ENCODE data around the gene SMYD3. TPM values are rescaled to one million over a fixed set of nuclear protein-coding genes. Genes with fewer than 3 reads are reported as not detected.

The SMYD3 gene
- total RNA-seq, 1 donor from 2014 or later = 80.8 TPM

DNA sequence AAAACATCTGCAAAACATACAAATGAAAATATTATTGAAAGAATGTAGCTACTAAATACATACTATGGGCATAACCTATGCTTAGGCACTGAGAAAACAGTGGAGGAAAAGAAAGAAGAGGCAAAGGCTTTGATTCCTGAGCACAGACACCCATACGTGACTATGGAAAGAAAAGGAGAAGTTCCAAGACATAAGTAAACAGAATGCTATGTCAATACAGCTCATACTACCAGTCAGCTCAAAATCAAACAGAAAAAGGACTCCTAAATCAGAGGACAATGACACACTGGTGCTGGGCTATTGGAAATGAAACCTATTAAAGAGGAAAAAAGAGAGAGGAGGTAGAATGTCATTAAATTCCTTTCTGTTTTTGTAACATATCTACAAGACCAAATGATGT is 225.4 kb downstream of the SMYD3 start:
- no peak overlapping the region for H3K27ac Mint-ChIP-seq (ENCODE audit: unreplicated experiment)
- Histone ChIP-seq H3K4me1 (ENCODE audit: insufficient read depth, low read length) (no peaks in the 10 kb centered on the region), H2AFZ (ENCODE audit: low read depth, low read length) (no peak overlapping the region), H3K79me2 (ENCODE audit: insufficient read depth, low read length) (no peaks in the 10 kb centered on the region), H3K9ac (ENCODE audit: low read length) (no peak overlapping the region), H3K36me3 (ENCODE audit: insufficient read depth, low read length) (no peaks in the 10 kb centered on the region), H3K9me3 (ENCODE audit: insufficient read depth, low read depth, low read length) (no peaks in the 10 kb centered on the region), H3K4me3 (ENCODE audit: insufficient read depth, low read depth, low read length) (no peak overlapping the region), H3K27ac (ENCODE audit: low read depth, low read length) (no peak overlapping the region), H3K27me3 (ENCODE audit: insufficient read depth, low read length) (no peaks in the 10 kb centered on the region), H3K4me2 (ENCODE audit: low read length) (no peak overlapping the region), H4K20me1 (ENCODE audit: insufficient read depth, low read length) (no peaks in the 10 kb centered on the region)
- H3K4me1 Mint-ChIP-seq (ENCODE audit: low read depth, unreplicated experiment) = peaks cover 10% of the 10 kb centered on the region
- DNase-seq (ENCODE audit: low read depth) (no peak), FAIRE-seq (no peak)
- no peak overlapping the region for H3K4me3 Mint-ChIP-seq (ENCODE audit: unreplicated experiment)
- peaks cover 5% of the 10 kb centered on the region for H3K36me3 Mint-ChIP-seq (ENCODE audit: low read depth, unreplicated experiment)
- TF ChIP-seq EZH2 (IDR thresholded peaks at IDR 0.05; ENCODE audit: insufficient read depth, low read length) = no peak
- TF ChIP-seq, protein P1, sequence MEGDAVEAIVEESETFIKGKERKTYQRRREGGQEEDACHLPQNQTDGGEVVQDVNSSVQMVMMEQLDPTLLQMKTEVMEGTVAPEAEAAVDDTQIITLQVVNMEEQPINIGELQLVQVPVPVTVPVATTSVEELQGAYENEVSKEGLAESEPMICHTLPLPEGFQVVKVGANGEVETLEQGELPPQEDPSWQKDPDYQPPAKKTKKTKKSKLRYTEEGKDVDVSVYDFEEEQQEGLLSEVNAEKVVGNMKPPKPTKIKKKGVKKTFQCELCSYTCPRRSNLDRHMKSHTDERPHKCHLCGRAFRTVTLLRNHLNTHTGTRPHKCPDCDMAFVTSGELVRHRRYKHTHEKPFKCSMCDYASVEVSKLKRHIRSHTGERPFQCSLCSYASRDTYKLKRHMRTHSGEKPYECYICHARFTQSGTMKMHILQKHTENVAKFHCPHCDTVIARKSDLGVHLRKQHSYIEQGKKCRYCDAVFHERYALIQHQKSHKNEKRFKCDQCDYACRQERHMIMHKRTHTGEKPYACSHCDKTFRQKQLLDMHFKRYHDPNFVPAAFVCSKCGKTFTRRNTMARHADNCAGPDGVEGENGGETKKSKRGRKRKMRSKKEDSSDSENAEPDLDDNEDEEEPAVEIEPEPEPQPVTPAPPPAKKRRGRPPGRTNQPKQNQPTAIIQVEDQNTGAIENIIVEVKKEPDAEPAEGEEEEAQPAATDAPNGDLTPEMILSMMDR (IDR thresholded peaks at IDR 0.05; ENCODE audit: insufficient read depth, low read depth, low read length) = no peak
- no peaks in the 10 kb centered on the region for H3K27me3 Mint-ChIP-seq (ENCODE audit: low read depth, unreplicated experiment)
- H3K9me3 Mint-ChIP-seq (ENCODE audit: unreplicated experiment) = no peaks in the 10 kb centered on the region

DNA sequence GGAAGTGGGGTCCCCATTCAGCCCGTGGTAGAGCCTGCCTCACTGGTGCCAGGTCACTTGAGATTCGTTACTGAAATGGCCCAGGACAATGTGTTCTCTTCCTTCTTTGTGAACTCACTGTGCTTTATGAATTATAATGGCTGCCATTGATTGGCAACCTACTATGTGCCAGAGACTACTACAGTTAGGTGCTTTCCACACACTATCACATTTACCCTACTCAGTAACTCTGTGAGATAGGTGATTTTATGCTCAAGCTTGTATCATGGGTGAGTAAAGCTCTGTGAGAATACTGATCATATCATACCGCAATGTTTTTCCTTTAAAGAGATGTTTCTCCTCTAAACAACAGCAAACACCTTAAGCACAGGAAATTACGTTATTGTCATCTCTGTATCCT is 225.9 kb downstream of the SMYD3 start:
- Histone ChIP-seq H3K79me2 (ENCODE audit: insufficient read depth, low read length) (no peaks in the 10 kb centered on the region), H3K9ac (ENCODE audit: low read length) (no peak overlapping the region), H3K36me3 (ENCODE audit: insufficient read depth, low read length) (no peaks in the 10 kb centered on the region), H3K27ac (ENCODE audit: low read depth, low read length) (no peak overlapping the region), H3K9me3 (ENCODE audit: insufficient read depth, low read depth, low read length) (no peaks in the 10 kb centered on the region), H3K4me2 (ENCODE audit: low read length) (no peak overlapping the region), H3K4me1 (ENCODE audit: insufficient read depth, low read length) (no peaks in the 10 kb centered on the region), H4K20me1 (ENCODE audit: insufficient read depth, low read length) (no peaks in the 10 kb centered on the region), H2AFZ (ENCODE audit: low read depth, low read length) (no peak overlapping the region), H3K4me3 (ENCODE audit: insufficient read depth, low read depth, low read length) (no peak overlapping the region), H3K27me3 (ENCODE audit: insufficient read depth, low read length) (no peaks in the 10 kb centered on the region)
- TF ChIP-seq EZH2 (IDR thresholded peaks at IDR 0.05; ENCODE audit: insufficient read depth, low read length) = no peak
- TF ChIP-seq, protein P1 (IDR thresholded peaks at IDR 0.05; ENCODE audit: insufficient read depth, low read depth, low read length) = no peak
- FAIRE-seq = no peak
- H3K27ac Mint-ChIP-seq (ENCODE audit: unreplicated experiment) = no peak overlapping the region
- H3K4me1 Mint-ChIP-seq (ENCODE audit: low read depth, unreplicated experiment) = peaks cover 10% of the 10 kb centered on the region
- H3K9me3 Mint-ChIP-seq (ENCODE audit: unreplicated experiment) = no peaks in the 10 kb centered on the region
- no peak for DNase-seq (ENCODE audit: low read depth)
- H3K36me3 Mint-ChIP-seq (ENCODE audit: low read depth, unreplicated experiment) = peaks cover 5% of the 10 kb centered on the region
- no peak overlapping the region for H3K4me3 Mint-ChIP-seq (ENCODE audit: unreplicated experiment)
- no peaks in the 10 kb centered on the region for H3K27me3 Mint-ChIP-seq (ENCODE audit: low read depth, unreplicated experiment)

DNA sequence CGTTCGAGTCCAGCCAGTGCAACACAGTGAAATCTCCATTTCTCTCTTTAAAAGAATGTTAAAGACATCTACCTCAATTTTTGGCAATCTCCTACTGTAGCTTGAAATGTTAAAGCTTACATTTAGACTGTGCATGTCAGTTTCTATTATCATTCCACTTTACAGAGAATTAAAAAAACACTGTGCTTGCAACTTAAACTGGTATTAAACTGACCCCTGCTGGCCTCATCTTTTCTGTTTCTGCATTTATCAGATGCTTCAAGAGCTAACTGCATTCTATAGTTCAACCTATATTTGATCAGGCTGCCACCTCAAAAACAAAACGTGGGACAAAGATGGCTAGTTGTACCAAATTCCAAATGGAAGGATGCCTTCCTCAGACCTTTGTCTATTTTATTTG is 226.5 kb downstream of the SMYD3 start:
- H2AFZ ChIP-seq (ENCODE audit: low read depth, low read length) = no peak overlapping the region
- H3K4me3 ChIP-seq (ENCODE audit: insufficient read depth, low read depth, low read length) = no peak overlapping the region
- no peaks in the 10 kb centered on the region for H3K27me3 ChIP-seq (ENCODE audit: insufficient read depth, low read length)
- H3K9ac ChIP-seq (ENCODE audit: low read length) = no peak overlapping the region
- H3K27ac Mint-ChIP-seq (ENCODE audit: unreplicated experiment) = no peak overlapping the region
- peaks cover 10% of the 10 kb centered on the region for H3K4me1 Mint-ChIP-seq (ENCODE audit: low read depth, unreplicated experiment)
- DNase-seq (ENCODE audit: low read depth) (no peak), FAIRE-seq (no peak)
- H3K4me2 ChIP-seq (ENCODE audit: low read length) = no peak overlapping the region
- no peak overlapping the region for H3K4me3 Mint-ChIP-seq (ENCODE audit: unreplicated experiment)
- no peaks in the 10 kb centered on the region for H3K4me1 ChIP-seq (ENCODE audit: insufficient read depth, low read length)
- no peak for TF ChIP-seq EZH2 (IDR thresholded peaks at IDR 0.05; ENCODE audit: insufficient read depth, low read length)
- TF ChIP-seq, protein P1 (IDR thresholded peaks at IDR 0.05; ENCODE audit: insufficient read depth, low read depth, low read length) = peak; percentile 40
- no peaks in the 10 kb centered on the region for H3K36me3 ChIP-seq (ENCODE audit: insufficient read depth, low read length)
- H3K36me3 Mint-ChIP-seq (ENCODE audit: low read depth, unreplicated experiment) = peaks cover 2% of the 10 kb centered on the region
- no peaks in the 10 kb centered on the region for H3K27me3 Mint-ChIP-seq (ENCODE audit: low read depth, unreplicated experiment)
- no peaks in the 10 kb centered on the region for H3K79me2 ChIP-seq (ENCODE audit: insufficient read depth, low read length)
- no peaks in the 10 kb centered on the region for H3K9me3 Mint-ChIP-seq (ENCODE audit: unreplicated experiment)
- no peaks in the 10 kb centered on the region for H4K20me1 ChIP-seq (ENCODE audit: insufficient read depth, low read length)
- H3K9me3 ChIP-seq (ENCODE audit: insufficient read depth, low read depth, low read length) = no peaks in the 10 kb centered on the region
- H3K27ac ChIP-seq (ENCODE audit: low read depth, low read length) = no peak overlapping the region

Data from astrocyte (in vitro differentiated cells and primary cell).